ENCODE results near the gene XRN1. TPM values are rescaled to one million over a fixed set of nuclear protein-coding genes. Genes with fewer than 3 reads are reported as not detected.
A peak's percentile ranks its signal among the peaks of the same experiment; 100 is the strongest.

XRN1 gene
- total RNA-seq, 1 donor from 2014 or later: 27.0 TPM

DNA sequence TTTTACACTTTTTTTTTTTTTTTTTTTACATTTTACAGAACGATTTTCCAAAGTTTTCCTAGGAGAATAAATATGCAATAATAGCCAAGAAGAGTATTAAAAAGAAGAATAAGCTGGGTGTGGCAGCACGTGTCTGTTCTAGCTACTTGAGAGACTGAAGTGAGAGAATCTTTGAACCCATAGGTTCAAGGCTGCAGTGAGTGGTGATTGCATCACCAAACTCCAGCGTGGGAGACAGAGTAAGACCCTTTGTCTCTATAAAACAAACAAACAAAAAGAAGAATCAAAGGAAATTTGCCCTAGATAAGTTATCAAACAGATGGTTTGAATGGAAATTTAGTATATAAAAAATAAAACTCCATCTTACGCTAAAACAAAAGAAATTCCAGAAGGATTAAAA lies 13.3 kb downstream of the XRN1 start:
- DNase-seq (ENCODE audit: low spot score): no peak
- peaks cover 16% of the 10 kb centered on the region for H3K36me3 Mint-ChIP-seq (ENCODE audit: low read depth)
- H3K4me1 Mint-ChIP-seq (ENCODE audit: low read depth): peaks cover 12% of the 10 kb centered on the region
- no peak overlapping the region for H3K4me3 Mint-ChIP-seq (ENCODE audit: unreplicated experiment)
- TF ChIP-seq, protein P1, sequence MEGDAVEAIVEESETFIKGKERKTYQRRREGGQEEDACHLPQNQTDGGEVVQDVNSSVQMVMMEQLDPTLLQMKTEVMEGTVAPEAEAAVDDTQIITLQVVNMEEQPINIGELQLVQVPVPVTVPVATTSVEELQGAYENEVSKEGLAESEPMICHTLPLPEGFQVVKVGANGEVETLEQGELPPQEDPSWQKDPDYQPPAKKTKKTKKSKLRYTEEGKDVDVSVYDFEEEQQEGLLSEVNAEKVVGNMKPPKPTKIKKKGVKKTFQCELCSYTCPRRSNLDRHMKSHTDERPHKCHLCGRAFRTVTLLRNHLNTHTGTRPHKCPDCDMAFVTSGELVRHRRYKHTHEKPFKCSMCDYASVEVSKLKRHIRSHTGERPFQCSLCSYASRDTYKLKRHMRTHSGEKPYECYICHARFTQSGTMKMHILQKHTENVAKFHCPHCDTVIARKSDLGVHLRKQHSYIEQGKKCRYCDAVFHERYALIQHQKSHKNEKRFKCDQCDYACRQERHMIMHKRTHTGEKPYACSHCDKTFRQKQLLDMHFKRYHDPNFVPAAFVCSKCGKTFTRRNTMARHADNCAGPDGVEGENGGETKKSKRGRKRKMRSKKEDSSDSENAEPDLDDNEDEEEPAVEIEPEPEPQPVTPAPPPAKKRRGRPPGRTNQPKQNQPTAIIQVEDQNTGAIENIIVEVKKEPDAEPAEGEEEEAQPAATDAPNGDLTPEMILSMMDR (IDR thresholded peaks at IDR 0.05): no peak
- no peaks in the 10 kb centered on the region for H3K9me3 Mint-ChIP-seq (ENCODE audit: low read depth)
- no peaks in the 10 kb centered on the region for H3K27me3 Mint-ChIP-seq (ENCODE audit: low read depth)
- no peak overlapping the region for H3K27ac Mint-ChIP-seq (ENCODE audit: unreplicated experiment)

DNA sequence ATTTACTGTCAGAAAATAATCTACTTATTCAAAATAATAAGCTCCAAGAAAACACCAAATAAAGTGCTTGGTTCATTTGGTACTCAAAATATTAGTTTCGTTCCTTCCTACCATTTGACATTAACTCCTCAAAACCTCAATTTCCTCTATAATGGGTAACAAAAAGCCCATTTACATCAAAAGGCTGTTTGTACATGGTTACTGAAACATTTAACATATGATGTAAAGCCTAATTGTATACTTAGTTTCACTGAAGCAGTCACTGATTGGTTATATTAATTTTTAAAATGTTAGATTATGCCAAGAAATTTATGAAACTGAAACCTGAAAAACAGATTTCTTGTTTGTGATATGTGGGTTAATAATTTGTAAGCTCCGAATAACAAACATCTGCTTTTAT lies 14.7 kb downstream of the XRN1 start:
- DNase-seq (ENCODE audit: low spot score): no peak
- Mint-ChIP-seq H3K36me3 (ENCODE audit: low read depth) (peaks cover 25% of the 10 kb centered on the region), H3K27ac (ENCODE audit: unreplicated experiment) (no peak overlapping the region)

DNA sequence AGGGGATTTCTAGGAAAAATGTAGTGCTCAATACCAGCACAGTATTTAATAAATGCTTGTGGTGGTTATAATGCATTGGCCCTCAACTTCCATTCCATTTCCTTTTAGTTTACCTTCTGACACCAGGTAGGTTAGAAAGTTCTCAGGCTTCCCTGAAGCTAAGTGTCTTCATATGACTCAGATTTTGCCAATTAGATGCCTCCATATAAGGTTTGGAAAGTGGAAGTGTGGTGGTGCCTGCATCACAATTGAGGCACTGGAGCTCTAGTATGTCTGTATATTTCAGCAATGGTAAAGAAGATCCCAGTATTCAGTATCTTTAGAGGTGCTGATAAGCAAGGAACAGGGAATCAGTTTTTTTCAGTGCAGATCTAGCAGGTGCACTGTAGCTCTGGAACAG lies 18.3 kb downstream of the XRN1 start:
- H3K27me3 Mint-ChIP-seq (ENCODE audit: low read depth): no peaks in the 10 kb centered on the region
- TF ChIP-seq, protein P1 (IDR thresholded peaks at IDR 0.05): no peak
- no peak for DNase-seq (ENCODE audit: low spot score)
- H3K4me1 Mint-ChIP-seq (ENCODE audit: low read depth): peaks cover 3% of the 10 kb centered on the region
- no peak overlapping the region for H3K27ac Mint-ChIP-seq (ENCODE audit: unreplicated experiment)
- H3K4me3 Mint-ChIP-seq (ENCODE audit: unreplicated experiment): no peak overlapping the region
- H3K36me3 Mint-ChIP-seq (ENCODE audit: low read depth): peaks cover 26% of the 10 kb centered on the region
- H3K9me3 Mint-ChIP-seq (ENCODE audit: low read depth): no peaks in the 10 kb centered on the region

More for the DNA sequence above, 14.7 kb downstream of the XRN1 start:
- TF ChIP-seq, protein P1 (IDR thresholded peaks at IDR 0.05): no peak
- Mint-ChIP-seq H3K4me3 (ENCODE audit: unreplicated experiment) (no peak overlapping the region), H3K4me1 (ENCODE audit: low read depth) (peaks cover 12% of the 10 kb centered on the region), H3K9me3 (ENCODE audit: low read depth) (no peaks in the 10 kb centered on the region), H3K27me3 (ENCODE audit: low read depth) (no peaks in the 10 kb centered on the region)

DNA sequence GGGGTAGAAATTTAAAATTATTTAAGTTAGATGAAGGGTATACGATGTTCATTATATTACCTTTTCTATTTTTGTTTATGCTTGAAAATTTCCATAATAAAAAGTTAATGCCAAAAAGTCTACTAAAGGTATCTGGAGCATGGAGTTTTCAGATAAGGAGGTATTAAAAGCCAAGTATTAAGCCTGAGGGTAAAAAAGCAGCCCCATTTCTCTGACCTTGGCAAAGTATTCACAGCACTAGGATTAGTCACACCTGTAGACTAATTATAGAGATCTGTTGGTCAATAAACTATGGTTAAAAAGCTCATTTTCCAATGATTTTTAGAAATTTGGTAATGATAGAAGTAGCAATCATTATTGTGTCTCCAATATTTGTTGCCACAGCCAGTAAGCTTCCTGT lies 23.1 kb downstream of the XRN1 start:
- Mint-ChIP-seq H3K4me3 (ENCODE audit: unreplicated experiment) (no peak overlapping the region), H3K36me3 (ENCODE audit: low read depth) (peaks cover 25% of the 10 kb centered on the region), H3K27ac (ENCODE audit: unreplicated experiment) (no peak overlapping the region), H3K4me1 (ENCODE audit: low read depth) (no peaks in the 10 kb centered on the region), H3K9me3 (ENCODE audit: low read depth) (no peaks in the 10 kb centered on the region), H3K27me3 (ENCODE audit: low read depth) (no peaks in the 10 kb centered on the region)
- DNase-seq (ENCODE audit: low spot score): no peak
- TF ChIP-seq, protein P1 (IDR thresholded peaks at IDR 0.05): no peak

DNA sequence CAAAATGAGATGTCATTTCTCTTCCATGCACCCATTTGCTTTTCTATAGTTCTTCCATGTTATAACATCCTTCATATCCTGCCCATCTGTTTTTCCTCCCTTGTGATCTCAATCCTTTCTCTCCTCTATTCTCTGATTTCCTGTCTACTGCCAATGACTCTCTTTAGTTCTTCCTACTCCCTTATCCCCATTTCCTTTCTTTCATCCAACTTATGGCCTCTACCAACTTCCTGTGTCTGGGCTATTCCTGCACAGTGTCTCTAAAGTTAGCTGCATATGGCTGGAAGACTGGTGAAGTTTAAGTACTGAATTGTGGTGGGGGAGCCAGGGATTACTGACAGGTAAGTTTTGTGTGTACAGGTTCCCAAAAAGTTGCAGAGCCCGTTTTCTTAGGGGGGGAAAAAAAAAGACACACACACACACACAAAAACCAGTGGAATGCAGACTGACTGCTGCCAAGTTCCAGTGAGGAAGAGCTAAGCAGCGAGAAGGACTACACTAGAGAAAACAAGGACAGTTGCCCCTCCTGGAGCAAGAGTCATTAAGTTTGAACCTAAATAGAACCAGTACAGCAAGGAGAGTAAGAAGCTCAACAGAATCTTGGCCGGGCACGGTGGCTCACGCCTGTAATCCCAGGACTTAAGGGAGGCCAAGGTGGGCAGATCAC lies 28.8 kb downstream of the XRN1 start:
- Mint-ChIP-seq H3K27ac (ENCODE audit: unreplicated experiment) (peak overlapping the region; percentile 3), H3K36me3 (ENCODE audit: low read depth) (peaks cover 19% of the 10 kb centered on the region), H3K4me3 (ENCODE audit: unreplicated experiment) (no peak overlapping the region), H3K9me3 (ENCODE audit: low read depth) (no peaks in the 10 kb centered on the region), H3K4me1 (ENCODE audit: low read depth) (no peaks in the 10 kb centered on the region), H3K27me3 (ENCODE audit: low read depth) (no peaks in the 10 kb centered on the region)
- no peak for DNase-seq (ENCODE audit: low spot score)
- TF ChIP-seq, protein P1 (IDR thresholded peaks at IDR 0.05): no peak
